Pancreas (tissue), 10 donors: ENCODE data around the gene DHCR7. TPM values are rescaled to one million over a fixed set of nuclear protein-coding genes. Genes with fewer than 3 reads are reported as not detected.

Source experiments
- ATAC-seq, 4 donors: fragments of 200-7000 bp; cut with Tn5 transposase; one replicate each; pipeline versions ENCODE4 v1.8.0 to v1.9.1; 2020; ENCODE audit warnings: mild to moderate bottlenecking in 4 of 4, moderate library complexity in 4 of 4
- DNase-seq, 6 donors: peaks; one replicate each; pipeline ENCODE4 v3.0.0-alpha.2; 2020
- FAIRE-seq: peaks from 2 replicates; lab custom pipeline; 2012; peaks lifted over from hg19 to GRCh38; lab: Jason Lieb, UNC
- H3K27ac ChIP-seq, 4 donors: fragments of 200-600 bp; sonication (generic); 1 replicate in 3 of 4; 2 replicates in 1 of 4; pipeline versions ENCODE4 v1.5.0 to v1.8.0; 2020
- H3K27me3 ChIP-seq, 4 donors: fragments of 200-600 bp; one replicate each; pipeline ENCODE4 v1.8.0; 2021
- H3K36me3 ChIP-seq, 3 donors: fragments of 200-600 bp; sonication (generic) in 1 of 3; one replicate each; pipeline versions ENCODE4 v1.5.0 to v1.8.0; 2020 to 2021
- H3K4me1 ChIP-seq, 3 donors: fragments of 200-600 bp; one replicate each; pipeline ENCODE4 v1.8.0; 2021
- H3K4me3 ChIP-seq, 4 donors: fragments of 200-600 bp; sonication (generic) in 2 of 4; one replicate each; pipeline versions ENCODE4 v1.5.0 to v1.8.0; 2020 to 2021
- H3K9me3 ChIP-seq, 4 donors: fragments of 200-600 bp; one replicate each; pipeline ENCODE4 v1.8.0; 2021
- CTCF ChIP-seq, 4 donors: fragments of 200-600 bp; sonication (generic) in 3 of 4; IDR thresholded peaks; one replicate each; pipeline versions ENCODE4 v1.5.0 to v1.8.0; 2021; ENCODE audit warnings: antibody characterized with exemption in 4 of 4
- WGBS, 2 donors: extraction: QIAGEN DNeasy Blood & Tissue Kit; methylation state at CpG; one replicate each; pipeline ENCODE4 v1.1.7; 2013; 5-methylcytosine and 5-hydroxymethylcytosine counted together
- intact Hi-C, 3 donors: fragments of 100-400 bp; cut with DNase I; formaldehyde crosslinking; loops; one replicate each; pipeline versions ENCODE4 v1.11.1 to v1.14.2; 2022
- polyA plus RNA-seq, 2 donors: library from polyadenylated mRNA; stranded (reverse); fragments of 200-250 nt; gene quantifications; one replicate each; pipeline ENCODE4 v1.2.3, GENCODE V29; 2013
- total RNA-seq, 6 donors: library from RNA; stranded (reverse); fragmentation: NEBNext Ultra II Directional in 4 of 6; extraction: Animal tissue kit (Norgen Biotek cat#: 25700) in 4 of 6; gene quantifications; one replicate each; pipeline versions ENCODE4 v1.2.1 to v1.2.4, GENCODE V29; 2021 to 2023
- donor health status: healthy with polysubstance abuse.
- donor health status: DM: no; HTN: no; CAD: no; lungs with moderate emphysema.
- donor health status: DM: no; HTN: no; CAD: no.
- donor health status: control.
- donor health status: control.
- donor health status: Bipolar disorder and iron deficiency.
- donor health status: DM: yes; HTN: yes; CAD: no.
- donor health status: DM: no; HTN: no; CAD: no.
- donor health status: DM: no; HTN: no; CAD: no.
- donor health status: DM: yes; HTN: yes; CAD: no.

DHCR7 gene
- total and polyA plus RNA-seq, 8 donors = 5.7 to 19.8 (median 11.2) TPM

GRCh38 chr11:71483692-71484091 is 35.5 kb upstream of the DHCR7 start:
- ATAC-seq (no peak), DNase-seq (peak in 1 of 6 donors; percentile 1), FAIRE-seq (no peak)
- H3K27ac ChIP-seq = no peak overlapping the region
- no peak overlapping the region for H3K4me3 ChIP-seq
- H3K4me1 ChIP-seq = no peaks in the 10 kb centered on the region
- TF ChIP-seq CTCF (IDR thresholded peaks at IDR 0.05) = no peak
- H3K27me3 ChIP-seq = no peaks in the 10 kb centered on the region
- intact Hi-C loops = no loop called here
- no peaks in the 10 kb centered on the region for H3K9me3 ChIP-seq
- 96 to 98% methylated on average over 6 of the region's 6 CpGs for WGBS, 2 donors
- H3K36me3 ChIP-seq = peaks cover 0 to 39% (median 3%) of the 10 kb centered on the region in 3 donors

- WGBS, 2 donors = 97% methylated on average over 13 of the region's 13 CpGs
- TF ChIP-seq CTCF (IDR thresholded peaks at IDR 0.05) = no peak
- H3K36me3 ChIP-seq = peaks cover 0 to 46% (median 3%) of the 10 kb centered on the region in 3 donors
Observed at GRCh38 chr11:71482746-71483364, 34.7 kb upstream of the DHCR7 start.

GRCh38 chr11:71482216-71482615 is 34.0 kb upstream of the DHCR7 start:
- H3K36me3 ChIP-seq = peaks cover 0 to 46% (median 3%) of the 10 kb centered on the region in 3 donors
- ATAC-seq = no peak
- no peaks in the 10 kb centered on the region for H3K27me3 ChIP-seq
- intact Hi-C loops = no loop called here
- FAIRE-seq = no peak
- H3K27ac ChIP-seq = no peak overlapping the region
- TF ChIP-seq CTCF (IDR thresholded peaks at IDR 0.05) = no peak
- H3K9me3 ChIP-seq = no peaks in the 10 kb centered on the region
- H3K4me1 ChIP-seq = no peaks in the 10 kb centered on the region
- H3K4me3 ChIP-seq = no peak overlapping the region
- peak in 1 of 6 donors; percentile 35 for DNase-seq
- 95 to 99% methylated on average over 15 to 18 of the region's 18 CpGs for WGBS, 2 donors

More at GRCh38 chr11:71482746-71483364, 34.7 kb upstream of the DHCR7 start:
- no peak for FAIRE-seq
- DNase-seq = peak in 1 of 6 donors; percentile 24
- Histone ChIP-seq H3K27me3 (no peaks in the 10 kb centered on the region), H3K27ac (no peak overlapping the region), H3K4me1 (no peaks in the 10 kb centered on the region), H3K9me3 (no peaks in the 10 kb centered on the region), H3K4me3 (no peak overlapping the region)
- ATAC-seq = no peak
- intact Hi-C loops = no loop called here

GRCh38 chr11:71481101-71481960 is 33.1 kb upstream of the DHCR7 start:
- no peak for FAIRE-seq
- H3K27ac ChIP-seq = no peak overlapping the region
- H3K9me3 ChIP-seq = no peaks in the 10 kb centered on the region
- DNase-seq = peak in 1 of 6 donors; percentile 25
- intact Hi-C loops = no loop called here
- H3K27me3 ChIP-seq = no peaks in the 10 kb centered on the region
- ATAC-seq = no peak
- H3K36me3 ChIP-seq = peaks cover 0 to 48% (median 3%) of the 10 kb centered on the region in 3 donors
- TF ChIP-seq CTCF (IDR thresholded peaks at IDR 0.05) = no peak
- H3K4me3 ChIP-seq = no peak overlapping the region
- no peaks in the 10 kb centered on the region for H3K4me1 ChIP-seq
- 85 to 92% methylated on average over 24 of the region's 24 CpGs for WGBS, 2 donors
